Erythroblast (primary cell): ENCODE measurements around the gene P2RX4.

Experiments used
- GATA1 ChIP-seq: IDR thresholded peaks from 2 replicates; pipeline ENCODE4 v1.6.1; 2011; ENCODE audit warnings: low read depth, mild to moderate bottlenecking, control low read depth, low read length, moderate library complexity
- POLR2A ChIP-seq: IDR thresholded peaks from 2 replicates; pipeline ENCODE4 v1.6.1; 2011; ENCODE audit warnings: mild to moderate bottlenecking, low read length

DNA sequence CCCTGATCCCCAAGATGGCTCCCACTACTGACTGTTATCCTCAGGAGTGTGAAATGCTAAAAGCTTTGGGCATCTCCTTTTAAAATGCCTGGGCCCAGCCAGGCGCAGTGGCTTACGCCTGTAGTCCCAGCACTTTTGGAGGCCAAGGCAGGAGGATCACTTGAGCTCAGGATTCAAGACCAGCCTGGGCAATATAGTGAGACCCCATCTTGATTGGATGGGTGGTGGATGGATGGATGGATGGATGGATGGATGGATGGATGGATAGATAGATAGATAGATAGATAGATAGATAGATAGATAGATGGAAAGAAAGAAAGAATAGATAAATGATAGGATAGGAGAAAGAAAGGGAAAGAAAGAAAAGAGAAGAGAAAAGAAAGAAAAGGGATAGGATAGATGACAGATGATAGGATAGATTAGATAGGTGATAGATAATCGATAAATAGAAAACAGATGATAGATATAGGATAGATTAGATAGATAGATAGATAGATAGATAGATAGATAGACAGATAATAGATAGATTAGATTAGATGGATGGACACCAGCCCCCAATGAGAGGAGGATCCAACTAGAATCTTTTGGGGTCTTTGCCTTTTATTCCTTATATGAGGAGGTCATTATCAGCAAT, 9.5 kb downstream of the P2RX4 start:
- TF ChIP-seq POLR2A (no peak), GATA1 (no peak)
